Hepatocyte (in vitro differentiated cells): ENCODE results near the gene MOB4. TPM values are rescaled to one million over a fixed set of nuclear protein-coding genes. Genes with fewer than 3 reads are reported as not detected.

Source experiments
- DNase-seq: peaks from one replicate; pipeline ENCODE4 v3.0.0-alpha.2; 2016; ENCODE audit warnings: low spot score
- H2AFZ ChIP-seq: fragments of 200-600 bp; sonication (generic); 2 replicates; pipeline ENCODE4 v1.6.0; 2016; ENCODE audit warnings: antibody characterized with exemption, mild to moderate bottlenecking
- H3K27ac ChIP-seq: fragments of 200-600 bp; sonication (generic); 2 replicates; pipeline ENCODE4 v1.5.1; 2016; ENCODE audit warnings: mild to moderate bottlenecking
- H3K27me3 ChIP-seq: fragments of 200-600 bp; sonication (generic); 2 replicates; pipeline ENCODE4 v1.6.1; 2016
- H3K36me3 ChIP-seq: fragments of 200-600 bp; sonication (generic); replicated peaks from 2 replicates; pipeline ENCODE4 v1.5.1; 2016; ENCODE audit warnings: low read depth; ENCODE audit not compliant: insufficient read depth
- H3K4me1 ChIP-seq: fragments of 200-600 bp; sonication (generic); 2 replicates; pipeline ENCODE4 v1.5.1; 2016; ENCODE audit warnings: mild to moderate bottlenecking, moderate library complexity; ENCODE audit not compliant: insufficient read depth
- H3K4me2 ChIP-seq: fragments of 200-600 bp; sonication (generic); 2 replicates; pipeline ENCODE4 v1.6.0; 2016
- H3K4me3 ChIP-seq: fragments of 200-600 bp; sonication (generic); 2 replicates; pipeline ENCODE4 v1.5.1; 2016; ENCODE audit warnings: mild to moderate bottlenecking
- H3K79me2 ChIP-seq: fragments of 200-600 bp; sonication (generic); 2 replicates; pipeline ENCODE4 v1.6.0; 2017; ENCODE audit warnings: mild to moderate bottlenecking
- H3K9me2 ChIP-seq: fragments of 200-600 bp; sonication (generic); replicated peaks from 2 replicates; pipeline ENCODE4 v1.6.0; 2017; ENCODE audit warnings: mild to moderate bottlenecking; ENCODE audit not compliant: insufficient read depth
- H3K9me3 ChIP-seq: fragments of 200-600 bp; sonication (generic); 2 replicates; pipeline ENCODE4 v1.5.1; 2016; ENCODE audit warnings: low read depth, mild to moderate bottlenecking
- H4K20me1 ChIP-seq: fragments of 200-600 bp; sonication (generic); 2 replicates; pipeline ENCODE4 v1.6.0; 2016; ENCODE audit warnings: mild to moderate bottlenecking; ENCODE audit not compliant: insufficient read depth, poor library complexity, severe bottlenecking
- CTCF ChIP-seq: fragments of 200-600 bp; sonication (generic); IDR thresholded peaks from 2 replicates; pipeline ENCODE4 v1.5.1; 2016; ENCODE audit warnings: antibody characterized with exemption, mild to moderate bottlenecking; ENCODE audit not compliant: poor library complexity
- EZH2 ChIP-seq: fragments of 200-600 bp; sonication (generic); IDR thresholded peaks from 2 replicates; pipeline ENCODE4 v1.6.1; 2016; ENCODE audit warnings: antibody characterized with exemption, mild to moderate bottlenecking, borderline replicate concordance
- EZH2phosphoT487 ChIP-seq: fragments of 200-600 bp; sonication (generic); IDR thresholded peaks from one replicate; pipeline ENCODE4 v1.6.1; 2018; ENCODE audit warnings: antibody characterized with exemption, mild to moderate bottlenecking, low read depth, moderate library complexity; ENCODE audit not compliant: unreplicated experiment, severe bottlenecking
- WGBS: methylation state at CpG from one replicate; pipeline ENCODE4 v1.1.6; 2016; ENCODE audit warnings: low lambda C conversion rate; ENCODE audit errors: missing lambda C conversion rate; 5-methylcytosine and 5-hydroxymethylcytosine counted together
- polyA plus RNA-seq: library from polyadenylated mRNA; unstranded; fragments of >200 nt; fragmentation: Nextera tagmentation; extraction: Ambion mirVana; gene quantifications from 2 replicates; pipeline ENCODE4 v1.2.1, GENCODE V29; 2016
- total RNA-seq: library from RNA; depleted of rRNA; stranded (reverse); fragments of >200 nt; gene quantifications from 2 replicates; pipeline ENCODE4 v1.2.3, GENCODE V29; 2014

Gene MOB4
- 44.0 and 50.1 TPM in 2 replicates for total RNA-seq
- 42.2 and 44.1 TPM in 2 replicates for polyA plus RNA-seq

- peak within 1 kb of the TSS; percentile 84 for H2AFZ ChIP-seq
- DNase-seq = peak; percentile 98
- H3K27me3 ChIP-seq = no peaks in the 10 kb centered on the region
- H3K9me3 ChIP-seq = no peaks in the 10 kb centered on the region
- TF ChIP-seq EZH2 = no peak
- no peak for TF ChIP-seq CTCF
- TF ChIP-seq EZH2phosphoT487 = no peak
- peak within 1 kb of the TSS; percentile 83 for H3K4me2 ChIP-seq
- 1% methylated on average over 63 of the region's 66 CpGs for WGBS
- peaks cover 20% of the 10 kb centered on the region for H4K20me1 ChIP-seq
- peak within 1 kb of the TSS; percentile 73 for H3K4me3 ChIP-seq
- H3K27ac ChIP-seq = peak within 1 kb of the TSS; percentile 90
- H3K36me3 ChIP-seq = no peaks in the 10 kb centered on the region
- H3K79me2 ChIP-seq = peaks cover 49% of the 10 kb centered on the region
- no peaks in the 10 kb centered on the region for H3K9me2 ChIP-seq
- peaks cover 15% of the 10 kb centered on the region for H3K4me1 ChIP-seq
These were observed at the start of gene MOB4 for GRCh38 chr2:197515739-197516392. Gene MOB4 (plus strand): TSS chr2:197516066. CDS start chr2:197516087, 21 bp downstream.

- Histone ChIP-seq H3K4me3 (no peak overlapping the region), H2AFZ (no peak overlapping the region), H3K36me3 (no peaks in the 10 kb centered on the region), H3K4me2 (no peak overlapping the region), H4K20me1 (no peaks in the 10 kb centered on the region), H3K9me3 (no peaks in the 10 kb centered on the region), H3K79me2 (peaks cover 9% of the 10 kb centered on the region), H3K27ac (no peak overlapping the region), H3K4me1 (no peaks in the 10 kb centered on the region), H3K27me3 (no peaks in the 10 kb centered on the region), H3K9me2 (no peaks in the 10 kb centered on the region)
- no peak for DNase-seq
- WGBS = 98% methylated on average over 5 of the region's 5 CpGs
- no peak for TF ChIP-seq CTCF
- no peak for TF ChIP-seq EZH2
- no peak for TF ChIP-seq EZH2phosphoT487
These were observed 43.7 kb upstream of the MOB4 start for GRCh38 chr2:197472166-197472565.

- H3K4me1 ChIP-seq = no peaks in the 10 kb centered on the region
- H3K4me3 ChIP-seq = no peak overlapping the region
- H3K27me3 ChIP-seq = no peaks in the 10 kb centered on the region
- H3K36me3 ChIP-seq = no peaks in the 10 kb centered on the region
- DNase-seq = no peak
- no peaks in the 10 kb centered on the region for H3K9me3 ChIP-seq
- H2AFZ ChIP-seq = no peak overlapping the region
- TF ChIP-seq CTCF (no peak), EZH2 (no peak), EZH2phosphoT487 (no peak)
- H3K79me2 ChIP-seq = no peaks in the 10 kb centered on the region
- H4K20me1 ChIP-seq = no peaks in the 10 kb centered on the region
- no peak overlapping the region for H3K27ac ChIP-seq
- H3K9me2 ChIP-seq = no peaks in the 10 kb centered on the region
- 97% methylated on average over 3 of the region's 3 CpGs for WGBS
- H3K4me2 ChIP-seq = no peak overlapping the region
These were observed 38.1 kb upstream of the MOB4 start for GRCh38 chr2:197477797-197478196.
